ENCODE results near the gene MAP4K5.

DNA sequence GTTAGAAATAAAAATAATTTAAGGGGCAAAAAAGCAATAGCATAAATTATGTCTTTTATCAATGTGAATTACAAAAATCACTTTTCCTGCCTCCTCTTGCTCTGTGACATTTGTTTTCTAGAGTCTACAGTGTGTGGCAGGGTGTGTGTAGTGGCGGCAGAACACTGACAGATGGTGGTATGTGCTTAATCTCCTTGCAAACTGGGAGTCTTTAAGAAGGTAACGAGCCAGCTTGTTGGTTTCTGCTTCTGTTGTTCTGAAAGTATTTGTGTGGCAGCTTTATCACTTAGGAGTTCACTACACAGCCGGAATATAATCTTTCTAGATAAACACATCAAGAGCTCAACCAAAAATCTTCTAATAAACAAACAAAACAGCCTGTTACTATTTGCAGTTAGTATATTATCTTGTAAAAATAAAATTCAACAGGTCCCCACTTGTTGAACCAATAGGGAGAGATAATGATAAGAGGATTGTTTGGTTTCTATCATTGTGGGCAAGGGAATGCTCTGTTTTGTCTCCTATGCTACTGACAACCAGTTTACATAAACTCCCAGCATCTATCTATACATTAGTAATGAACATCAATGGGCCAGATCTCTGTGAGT, 148.6 kb downstream of the MAP4K5 start:
- no peak for TF ChIP-seq POLR2AphosphoS5 (IDR thresholded peaks at IDR 0.05)
- no peak for TF ChIP-seq EP300 (IDR thresholded peaks at IDR 0.05)
